Adrenal gland (tissue), 12 donors: Measurements from ENCODE around the gene INMT. TPM values are rescaled to one million over a fixed set of nuclear protein-coding genes. Genes with fewer than 3 reads are reported as not detected.

Source experiments
- DNase-seq, 7 donors: peaks; one replicate each; pipeline ENCODE4 v3.0.0-alpha.2; 2019 to 2020
- H3K27ac ChIP-seq, 5 donors: fragments of 200-600 bp; sonication (generic) in 4 of 5; 1 replicate in 3 of 5; 2 replicates in 2 of 5; pipeline versions ENCODE4 v1.5.1 to v1.8.0; 2016 to 2020; ENCODE audit warnings: mild to moderate bottlenecking in 1 of 5
- H3K27me3 ChIP-seq: fragments of 200-600 bp; 2 replicates; pipeline ENCODE4 v1.8.0; 2021
- H3K36me3 ChIP-seq, 2 donors: fragments of 200-600 bp; replicated peaks in 1 of 2; 1 replicate in 1 of 2; 2 replicates in 1 of 2; pipeline versions ENCODE4 v1.5.1 to v1.8.0; 2018 to 2022
- H3K4me1 ChIP-seq, 2 donors: fragments of 200-600 bp; replicated peaks in 1 of 2; 1 replicate in 1 of 2; 2 replicates in 1 of 2; pipeline versions ENCODE4 v1.5.1 to v1.8.0; 2018 to 2021
- H3K4me3 ChIP-seq, 4 donors: fragments of 200-600 bp; sonication (generic) in 3 of 4; one replicate each; pipeline ENCODE4 v1.5.1; 2016 to 2018
- H3K9me3 ChIP-seq, 3 donors: fragments of 200-600 bp; sonication (generic) in 1 of 3; replicated peaks in 1 of 3; 1 replicate in 2 of 3; 2 replicates in 1 of 3; pipeline versions ENCODE4 v1.5.1 to v1.8.0; 2016 to 2021
- CTCF ChIP-seq, 6 experiments: fragments of 450-650 bp in 4 of 6; fragments of 200-600 bp in 2 of 6; sonication (generic) in 1 of 6; IDR thresholded peaks; 1 replicate in 5 of 6; 2 replicates in 1 of 6; pipeline versions ENCODE4 v1.5.1 to v1.8.0; 2016 to 2021; ENCODE audit warnings: antibody characterized with exemption in 6 of 6, mild to moderate bottlenecking in 2 of 6, moderate library complexity in 1 of 6
- POLR2A ChIP-seq, 2 donors: fragments of 450-650 bp; IDR thresholded peaks; one replicate each; pipeline ENCODE4 v1.6.1; 2017; ENCODE audit warnings: antibody characterized with exemption in 2 of 2, mild to moderate bottlenecking in 2 of 2, moderate library complexity in 1 of 2
- whole genome bisulfite sequencing, 4 donors: extraction: QIAGEN DNeasy Blood & Tissue Kit in 2 of 4; methylation state at CpG; one replicate each; pipeline versions ENCODE4 v1.1.5 to v1.1.7; 2013 to 2017; 5-methylcytosine and 5-hydroxymethylcytosine counted together
- intact Hi-C, 2 donors: fragments of 100-400 bp; cut with DNase I; formaldehyde crosslinking; loops; one replicate each; pipeline versions ENCODE4 v1.14.1 to v1.15.0; 2022 to 2023
- polyA plus RNA-seq, 3 donors: library from polyadenylated mRNA; stranded (reverse); fragments of 200-250 nt in 2 of 3; fragments of 350-450 nt in 1 of 3; fragmentation: Illumina TruSeq in 1 of 3; extraction: RNeasy Lipid Tissue Mini Kit (QIAGEN cat#74804) in 1 of 3; gene quantifications; one replicate each; pipeline ENCODE4 v1.2.3, GENCODE V29; 2013 to 2014
- total RNA-seq, 9 donors: library from RNA; depleted of rRNA in 4 of 9; stranded (reverse); fragments of >200 nt in 4 of 9; fragments of 120-200 nt in 1 of 9; fragmentation: NEBNext Ultra II Directional in 1 of 9; extraction: Animal tissue kit (Norgen Biotek cat#: 25700) in 1 of 9; gene quantifications; one replicate each; pipeline versions ENCODE4 v1.1.0 to v1.2.4, GENCODE V29; 2013 to 2023
- donor health status: healthy with polysubstance abuse.
- donor health status: Bipolar disorder and iron deficiency.
- donor health status: DM: yes; HTN: yes; CAD: no.
- donor health status: DM: no; HTN: no; CAD: no.
- donor health status: DM: no; HTN: no; CAD: no.
- donor health status: DM: yes; HTN: yes; CAD: no.

INMT gene
- total and polyA plus RNA-seq, 12 donors, result 12.2 to 392 (median 157) TPM

DNA sequence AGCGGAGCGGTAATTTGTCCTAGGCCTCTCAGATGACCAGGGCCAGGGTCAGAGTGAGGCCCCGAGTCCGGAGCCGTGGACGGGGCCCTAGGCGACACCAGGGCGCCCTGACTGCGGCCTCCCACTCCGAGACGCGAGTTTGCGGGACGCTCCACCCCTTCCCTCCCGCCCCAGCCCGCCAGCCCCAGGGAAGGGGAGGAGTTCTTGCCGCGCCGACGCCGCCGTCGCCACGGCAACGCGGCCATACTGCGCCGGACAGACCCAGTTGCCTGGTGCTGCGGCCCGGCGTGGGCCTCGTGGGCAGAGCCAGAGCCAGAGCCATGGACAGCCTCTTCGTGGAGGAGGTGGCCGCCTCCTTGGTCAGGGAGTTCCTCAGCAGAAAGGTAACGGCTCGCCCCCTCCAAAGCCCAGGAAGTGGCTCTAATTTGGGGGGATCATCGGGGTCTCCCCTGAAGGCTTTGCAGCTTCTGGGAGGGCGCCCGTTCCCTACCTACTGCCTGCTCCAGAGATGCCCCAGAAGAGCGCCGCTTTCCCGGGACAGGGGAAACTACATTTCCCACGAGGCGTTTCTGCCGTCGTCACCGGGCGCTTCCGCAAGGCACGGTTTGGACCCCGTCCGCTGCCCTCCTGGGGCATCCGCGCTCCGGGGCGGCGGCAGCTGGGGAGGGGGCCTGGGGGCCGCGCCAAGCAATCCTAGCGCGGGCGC is 19.4 kb downstream of the INMT start, which contains the start of gene MINDY4:
Gene MINDY4, plus strand, starts transcription at position 244 of the 706 bp plus-strand sequence. Its CDS starts 77 bp downstream, at position 321.
- H3K27me3 ChIP-seq, result no peaks in the 10 kb centered on the region
- H3K4me1 ChIP-seq, result peaks cover 7 to 14% of the 10 kb centered on the region in 2 donors
- intact Hi-C loops, result no loop called here
- H3K9me3 ChIP-seq, result no peaks in the 10 kb centered on the region
- peak within 1 kb of the TSS in 4 of 5 donors; percentile 57 to 80 (median 68) for H3K27ac ChIP-seq
- TF ChIP-seq POLR2A (IDR thresholded peaks at IDR 0.05) (peak; percentile 19 to 42), CTCF (IDR thresholded peaks at IDR 0.05) (no peak)
- peak; percentile 88 to 94 (median 89) for DNase-seq
- peak within 1 kb of the TSS; percentile 53 to 84 (median 66) for H3K4me3 ChIP-seq
- WGBS, 4 donors, result 1 to 6% (median 1%) methylated on average over 26 to 62 of the region's 62 CpGs; no CpG with 5 or more reads in 1 of the 4 donors
- H3K36me3 ChIP-seq, result no peaks in the 10 kb centered on the region

- Histone ChIP-seq H3K36me3 (no peaks in the 10 kb centered on the region), H3K4me1 (peaks cover 10 to 14% of the 10 kb centered on the region in 2 donors), H3K27me3 (no peaks in the 10 kb centered on the region), H3K4me3 (peak overlapping the region; percentile 53 to 84 (median 66)), H3K9me3 (no peaks in the 10 kb centered on the region), H3K27ac (peak overlapping the region in 4 of 5 donors; percentile 57 to 80 (median 68))
- intact Hi-C loops, result no loop called here
- DNase-seq, result peak in 1 of 7 donors; percentile 24
- WGBS, 4 donors, result 1 to 4% (median 3%) methylated on average over 8 to 15 of the region's 15 CpGs
- TF ChIP-seq CTCF (IDR thresholded peaks at IDR 0.05) (no peak), POLR2A (IDR thresholded peaks at IDR 0.05) (no peak)
Measured at GRCh38 chr7:30771880-30772425, 20.0 kb downstream of the INMT start.

GRCh38 chr7:30772984-30773383 is 21.0 kb downstream of the INMT start:
- Histone ChIP-seq H3K9me3 (no peaks in the 10 kb centered on the region), H3K4me3 (no peak overlapping the region), H3K27me3 (no peaks in the 10 kb centered on the region), H3K36me3 (no peaks in the 10 kb centered on the region), H3K27ac (no peak overlapping the region), H3K4me1 (peaks cover 13 to 14% of the 10 kb centered on the region in 2 donors)
- DNase-seq, result no peak
- intact Hi-C loops, result no loop called here
- no peak for TF ChIP-seq POLR2A (IDR thresholded peaks at IDR 0.05)
- no peak for TF ChIP-seq CTCF (IDR thresholded peaks at IDR 0.05)
- 64 to 70% (median 68%) methylated on average over 5 to 6 of the region's 6 CpGs for WGBS, 4 donors

DNA sequence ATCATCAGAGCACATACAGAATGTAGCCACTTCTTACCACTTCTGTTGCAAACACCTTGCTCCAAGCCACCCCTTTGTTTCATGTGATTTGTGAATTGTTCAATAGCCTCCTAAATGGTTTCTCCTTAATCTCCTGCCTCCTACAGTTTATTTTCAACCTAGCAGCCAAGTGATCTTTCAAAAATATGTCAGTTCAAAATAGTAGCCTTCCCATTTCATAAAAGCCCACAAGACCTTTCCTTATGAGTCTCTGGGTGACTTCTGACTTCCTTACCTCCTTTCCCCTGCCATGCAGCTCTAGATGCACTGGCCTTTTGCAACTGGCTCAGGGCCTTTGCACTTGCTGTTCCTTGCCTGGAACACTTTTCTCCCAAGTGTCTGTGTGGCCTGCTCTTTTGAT is 24.1 kb downstream of the INMT start:
- no peak overlapping the region for H3K27ac ChIP-seq
- H3K27me3 ChIP-seq, result no peaks in the 10 kb centered on the region
- H3K9me3 ChIP-seq, result no peaks in the 10 kb centered on the region
- intact Hi-C loops, result no loop called here
- peaks cover 0 to 4% of the 10 kb centered on the region in 2 donors for H3K36me3 ChIP-seq
- H3K4me3 ChIP-seq, result no peak overlapping the region
- TF ChIP-seq CTCF (IDR thresholded peaks at IDR 0.05), result no peak
- TF ChIP-seq POLR2A (IDR thresholded peaks at IDR 0.05), result no peak
- H3K4me1 ChIP-seq, result peaks cover 9 to 22% of the 10 kb centered on the region in 2 donors
- DNase-seq, result no peak
